Measurements from ENCODE around the gene CST3.

Gene CST3

DNA sequence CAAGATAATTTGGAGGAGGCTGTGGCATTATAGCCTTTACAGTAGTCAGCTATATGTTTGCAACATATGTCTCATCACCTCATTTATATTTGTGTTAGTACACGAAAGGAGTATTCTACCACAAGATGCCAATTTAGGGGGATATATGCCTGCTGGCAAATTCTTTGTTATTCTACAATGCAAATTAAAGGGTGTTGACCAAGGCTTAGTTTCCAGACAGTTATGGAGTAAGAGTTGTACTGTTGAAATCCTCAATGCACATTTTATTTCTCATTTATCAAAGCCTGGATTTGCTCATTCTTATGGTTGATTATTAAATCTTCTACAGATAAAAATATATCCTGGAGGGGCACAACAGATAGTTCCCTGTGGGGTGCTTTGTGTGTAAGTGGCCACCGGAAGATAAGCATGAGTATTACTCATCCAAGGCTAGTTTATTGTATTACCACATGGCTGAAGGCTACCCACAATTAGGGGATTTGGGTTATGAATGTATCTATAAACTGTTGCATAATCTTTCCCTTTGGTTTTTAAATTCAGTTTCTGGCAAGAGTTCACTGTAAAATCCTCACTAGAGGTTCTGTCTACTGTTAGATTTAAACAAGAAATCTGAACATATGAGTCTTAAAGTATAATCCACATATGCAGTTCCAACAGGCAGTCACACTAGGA, 41.0 kb downstream of the CST3 start:
- TF ChIP-seq CTCF (IDR thresholded peaks at IDR 0.05; ENCODE audit: extremely low read depth, missing control alignments), result no peak
- DNase-seq (ENCODE audit: low spot score), result no peak

DNA sequence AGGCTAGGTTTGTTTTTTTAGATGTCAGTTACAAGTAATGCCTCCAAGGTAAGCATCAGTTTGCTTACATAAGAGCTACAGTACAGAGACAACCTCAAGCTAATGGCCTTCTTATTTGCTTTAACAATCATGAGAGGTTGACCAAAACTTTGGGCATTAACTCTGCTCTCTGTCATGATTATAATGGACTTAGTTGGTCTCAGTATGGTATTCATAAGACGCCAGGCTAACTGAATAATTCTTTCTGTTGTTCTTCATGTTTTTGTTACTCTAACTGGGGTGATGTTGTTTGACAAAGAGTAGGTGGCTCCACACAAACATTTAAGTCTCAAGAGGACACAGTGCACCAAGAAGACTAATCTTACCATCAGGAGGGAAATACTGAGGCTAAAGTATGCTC, 41.8 kb downstream of the CST3 start:
- no peak for TF ChIP-seq CTCF (IDR thresholded peaks at IDR 0.05; ENCODE audit: extremely low read depth, missing control alignments)
- no peak for DNase-seq (ENCODE audit: low spot score)

DNA sequence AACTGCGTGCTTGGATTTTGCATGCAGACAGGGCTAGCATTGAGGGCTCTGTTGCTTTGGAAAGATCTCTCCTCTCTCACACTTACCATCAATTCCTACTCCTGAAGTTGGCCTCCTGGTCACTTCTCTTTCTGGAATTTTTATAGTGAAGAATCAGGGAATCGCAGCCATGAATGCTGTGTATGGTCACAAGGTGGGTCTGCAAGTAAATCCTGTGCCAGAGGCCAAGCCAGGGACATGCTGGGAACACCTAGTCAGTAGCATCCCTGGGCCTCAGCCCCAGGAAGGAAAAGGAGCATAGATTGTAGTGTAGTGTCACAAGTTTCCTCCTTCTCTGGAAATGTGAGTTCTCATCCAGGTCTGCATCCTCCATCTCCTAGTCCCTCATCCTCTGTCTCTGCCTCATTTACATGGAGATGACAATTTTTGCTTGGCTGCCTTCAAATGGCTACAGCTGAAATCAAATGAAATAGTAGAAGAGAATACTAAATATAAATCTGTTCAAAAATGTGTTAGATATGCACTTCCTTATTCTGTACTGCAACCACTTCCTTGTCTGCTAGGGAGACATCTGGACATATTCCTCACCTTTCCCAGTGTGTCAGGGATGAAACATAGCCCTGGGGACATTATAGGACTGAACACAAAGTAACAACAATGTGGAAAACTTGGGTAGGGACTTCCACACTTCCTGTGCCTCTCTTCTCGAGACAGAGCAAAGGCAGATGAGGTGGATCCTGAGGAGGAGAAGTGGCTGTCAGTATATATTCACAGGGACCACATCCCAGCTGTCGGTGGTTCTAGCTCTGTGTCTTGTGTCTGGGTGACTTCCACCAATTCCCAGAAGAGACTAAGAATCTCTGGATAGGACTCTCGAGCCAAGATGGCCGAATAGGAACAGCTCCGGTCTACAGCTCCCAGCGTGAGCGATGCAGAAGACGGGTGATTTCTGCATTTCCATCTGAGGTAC, 49.0 kb downstream of the CST3 start:
- no peak for DNase-seq (ENCODE audit: low spot score)
- TF ChIP-seq CTCF (IDR thresholded peaks at IDR 0.05; ENCODE audit: extremely low read depth, missing control alignments), result no peak

DNA sequence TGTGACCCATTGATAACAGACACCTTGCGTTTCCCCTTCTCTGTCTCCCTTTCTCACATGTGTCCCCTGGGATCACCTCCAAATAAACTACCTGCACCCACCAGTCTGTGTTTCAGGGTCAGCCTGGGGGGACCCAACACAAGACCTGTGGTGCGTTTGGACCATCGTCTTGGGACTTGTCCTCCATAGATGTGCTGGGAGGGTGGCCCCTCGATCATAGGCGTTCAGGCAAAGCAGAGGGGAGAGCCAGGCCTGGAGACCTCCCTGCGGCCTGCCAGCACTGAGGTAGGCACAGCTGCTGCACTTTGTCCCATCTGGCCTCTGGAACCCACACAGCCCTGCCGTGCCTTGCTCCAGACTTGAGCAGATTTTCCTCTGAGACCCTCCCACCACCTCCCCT, 50.1 kb downstream of the CST3 start:
- DNase-seq (ENCODE audit: low spot score), result no peak

GRCh38 chr20:23586735-23587525, 50.8 kb downstream of the CST3 start:
- no peak for DNase-seq (ENCODE audit: low spot score)
- TF ChIP-seq CTCF (IDR thresholded peaks at IDR 0.05; ENCODE audit: extremely low read depth, missing control alignments), result no peak

More for the DNA sequence above, 50.1 kb downstream of the CST3 start:
- TF ChIP-seq CTCF (IDR thresholded peaks at IDR 0.05; ENCODE audit: extremely low read depth, missing control alignments), result no peak

DNA sequence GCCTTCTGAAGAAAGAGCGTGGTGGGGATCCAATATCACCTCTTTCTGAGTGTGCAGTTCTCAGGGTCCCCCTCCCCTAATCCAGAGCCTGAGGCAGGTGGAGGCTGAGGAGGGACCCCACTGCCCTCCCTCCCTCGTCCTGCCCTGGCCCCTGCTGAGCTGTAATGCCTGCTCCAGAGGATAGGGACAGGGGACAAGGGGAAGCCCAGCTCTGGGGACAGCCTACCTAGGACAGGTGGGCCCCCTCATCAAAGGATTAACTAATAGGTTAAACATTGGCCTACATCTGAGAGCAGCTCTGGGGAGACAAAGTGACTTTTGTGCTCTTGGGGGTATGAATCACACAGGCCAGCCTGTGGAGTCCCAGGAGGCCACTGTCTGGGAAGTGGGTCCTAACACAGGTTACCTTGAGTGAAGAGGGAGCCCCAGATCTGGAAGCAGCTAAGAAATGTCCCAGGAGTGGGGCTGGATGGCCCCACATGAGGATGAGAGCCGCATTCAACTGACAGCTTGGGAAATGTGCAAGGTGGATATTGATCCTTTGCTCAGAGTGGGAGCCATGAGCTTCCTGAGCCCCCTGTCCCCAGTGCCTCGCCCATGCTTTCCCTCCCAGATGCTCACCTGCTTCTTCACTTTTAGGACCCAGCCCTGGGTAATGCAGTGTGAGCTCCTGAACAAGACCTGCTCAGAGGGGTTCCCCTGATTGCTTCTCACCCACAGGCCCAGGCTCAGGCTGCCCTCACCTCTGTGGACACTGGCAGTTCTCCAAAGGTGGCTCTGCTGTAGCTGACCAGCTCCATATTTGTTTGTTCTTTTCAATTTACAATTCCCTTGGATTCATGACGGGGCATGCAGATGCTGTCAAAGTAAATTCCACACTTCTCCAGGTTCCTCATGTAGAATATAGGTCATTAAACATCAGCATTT, 51.7 kb downstream of the CST3 start:
- TF ChIP-seq CTCF (IDR thresholded peaks at IDR 0.05; ENCODE audit: extremely low read depth, missing control alignments), result no peak
- no peak for DNase-seq (ENCODE audit: low spot score)
